GM12864 (cell line): ENCODE results near the gene SPIRE1.

ENCODE experiments used
- DNase-seq: peaks from one replicate; pipeline ENCODE4 v3.0.0-alpha.2; 2011; ENCODE audit warnings: low read depth
- H3K4me3 ChIP-seq: 2 replicates; pipeline ENCODE4 v1.5.1; 2011; ENCODE audit warnings: mild to moderate bottlenecking, low read depth, low read length, control low read depth
- TF ChIP-seq, protein P1 (sequence below): IDR thresholded peaks from 2 replicates; pipeline ENCODE4 v1.5.1; 2011; ENCODE audit warnings: low read depth, mild to moderate bottlenecking, moderate library complexity, low read length, control low read depth, inconsistent platforms; ENCODE audit errors: missing control alignments

Gene SPIRE1

DNA sequence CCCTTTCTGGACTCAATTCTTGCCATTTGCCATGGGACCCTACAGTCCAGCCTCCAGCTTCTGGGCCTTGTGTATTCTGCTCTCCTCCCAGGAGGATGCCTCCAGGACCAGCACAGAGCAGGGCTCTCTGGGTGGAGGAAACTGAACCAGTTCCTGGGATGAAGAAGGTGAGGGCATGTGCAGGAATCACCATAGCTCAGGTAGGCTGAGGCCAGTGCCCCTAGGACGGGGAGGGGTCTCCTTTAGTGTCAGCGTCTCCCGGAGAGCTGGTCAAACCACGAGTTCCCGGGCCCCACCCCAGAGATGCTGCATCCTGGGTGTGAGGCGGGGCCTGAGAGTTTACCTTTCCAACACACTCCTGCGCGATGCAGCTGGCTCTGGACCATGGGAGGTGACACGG, 256.0 kb downstream of the SPIRE1 start:
- TF ChIP-seq, protein P1, sequence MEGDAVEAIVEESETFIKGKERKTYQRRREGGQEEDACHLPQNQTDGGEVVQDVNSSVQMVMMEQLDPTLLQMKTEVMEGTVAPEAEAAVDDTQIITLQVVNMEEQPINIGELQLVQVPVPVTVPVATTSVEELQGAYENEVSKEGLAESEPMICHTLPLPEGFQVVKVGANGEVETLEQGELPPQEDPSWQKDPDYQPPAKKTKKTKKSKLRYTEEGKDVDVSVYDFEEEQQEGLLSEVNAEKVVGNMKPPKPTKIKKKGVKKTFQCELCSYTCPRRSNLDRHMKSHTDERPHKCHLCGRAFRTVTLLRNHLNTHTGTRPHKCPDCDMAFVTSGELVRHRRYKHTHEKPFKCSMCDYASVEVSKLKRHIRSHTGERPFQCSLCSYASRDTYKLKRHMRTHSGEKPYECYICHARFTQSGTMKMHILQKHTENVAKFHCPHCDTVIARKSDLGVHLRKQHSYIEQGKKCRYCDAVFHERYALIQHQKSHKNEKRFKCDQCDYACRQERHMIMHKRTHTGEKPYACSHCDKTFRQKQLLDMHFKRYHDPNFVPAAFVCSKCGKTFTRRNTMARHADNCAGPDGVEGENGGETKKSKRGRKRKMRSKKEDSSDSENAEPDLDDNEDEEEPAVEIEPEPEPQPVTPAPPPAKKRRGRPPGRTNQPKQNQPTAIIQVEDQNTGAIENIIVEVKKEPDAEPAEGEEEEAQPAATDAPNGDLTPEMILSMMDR = no peak
- H3K4me3 ChIP-seq = no peak overlapping the region
- DNase-seq = no peak

DNA sequence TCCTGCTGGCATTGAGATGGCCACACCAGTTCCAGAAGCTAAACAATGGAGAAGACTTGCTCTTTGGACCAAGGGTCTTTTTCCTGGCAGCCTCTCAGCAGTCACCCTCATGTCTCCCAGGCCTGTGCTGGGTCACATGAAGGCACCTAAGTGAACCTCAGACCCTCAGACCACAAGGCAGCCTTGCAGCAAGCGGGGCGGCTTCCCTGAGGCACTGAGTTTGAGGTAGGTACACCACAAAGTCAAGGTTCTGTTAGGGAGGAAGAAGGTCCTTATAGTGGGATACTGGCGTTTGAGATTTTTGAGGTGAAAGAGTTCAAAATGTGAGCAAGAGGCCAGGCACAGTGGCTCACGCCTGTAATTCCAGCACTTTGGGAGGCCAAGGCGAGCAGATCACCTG, 258.7 kb downstream of the SPIRE1 start:
- DNase-seq = no peak
- TF ChIP-seq, protein P1 = no peak
- no peak overlapping the region for H3K4me3 ChIP-seq

DNA sequence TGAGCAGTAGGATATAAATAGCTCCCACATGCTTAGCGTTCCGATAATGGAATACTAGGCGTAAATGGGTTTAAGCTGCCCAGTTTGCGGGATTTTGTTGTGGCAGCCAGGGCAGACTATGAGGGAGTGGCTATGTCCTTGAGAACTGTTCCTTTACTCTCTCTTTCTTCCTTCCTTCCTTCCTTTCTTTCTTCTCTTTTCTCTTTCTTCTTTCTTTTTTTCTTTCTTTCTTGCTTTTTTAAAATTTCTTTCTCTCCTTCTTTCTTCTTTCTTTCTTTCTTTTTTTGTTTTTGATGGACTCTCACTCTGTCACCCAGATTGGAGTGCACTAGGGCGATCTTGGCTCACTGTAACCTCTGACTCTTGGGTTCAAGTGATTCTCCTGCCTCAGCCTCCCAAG, 259.3 kb downstream of the SPIRE1 start:
- no peak overlapping the region for H3K4me3 ChIP-seq
- TF ChIP-seq, protein P1 = no peak
- DNase-seq = no peak

DNA sequence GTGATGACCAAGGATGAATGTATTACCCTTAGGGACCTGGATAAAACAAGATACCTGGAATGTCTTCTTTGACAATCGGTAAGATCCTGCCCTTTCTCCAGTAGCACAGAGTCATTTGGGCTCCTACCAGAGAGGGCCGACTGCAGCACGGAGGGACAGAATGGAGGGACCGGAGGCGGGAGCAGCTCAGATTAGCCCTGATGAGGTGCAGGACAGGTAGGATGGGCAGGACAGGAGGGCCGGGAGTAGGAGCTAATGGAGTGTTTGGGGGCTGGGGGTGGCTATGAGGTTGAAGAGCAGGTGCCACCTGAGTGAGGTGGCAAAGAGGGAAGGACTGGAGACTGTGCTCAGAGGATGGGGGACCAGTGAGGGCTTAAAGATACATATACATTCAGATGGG, 260.1 kb downstream of the SPIRE1 start:
- no peak overlapping the region for H3K4me3 ChIP-seq
- no peak for DNase-seq
- TF ChIP-seq, protein P1 = no peak

DNA sequence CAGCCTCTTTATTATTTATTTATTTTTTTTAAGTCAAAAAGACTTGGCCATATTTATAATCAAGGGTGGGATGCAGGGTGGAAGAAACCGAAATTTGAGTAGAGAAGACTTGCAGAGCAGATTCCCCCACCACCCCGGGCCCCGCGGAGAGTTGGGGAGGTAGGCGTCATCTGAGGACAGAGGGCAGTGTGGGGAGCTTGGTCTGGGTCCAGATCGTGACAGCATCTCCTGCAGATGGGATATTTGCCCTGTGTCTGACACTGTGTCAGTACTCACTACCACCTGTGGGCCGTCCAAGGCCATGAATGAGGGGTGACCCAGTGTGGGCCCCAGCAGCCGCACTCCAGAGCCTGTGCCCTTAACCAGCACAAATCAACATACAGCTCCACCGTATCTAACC, 260.7 kb downstream of the SPIRE1 start:
- no peak for DNase-seq
- no peak overlapping the region for H3K4me3 ChIP-seq
- TF ChIP-seq, protein P1 = no peak
